Activated T-cell treated with anti-CD3 and anti-CD28 coated beads, Interleukin-2, amount 50 U/mL, for 72 hours (primary cell): ENCODE data around the gene SLC31A2. TPM values are rescaled to one million over a fixed set of nuclear protein-coding genes. Genes with fewer than 3 reads are reported as not detected.

Source experiments
- ATAC-seq, 2 donors: fragments of 150-1000 bp; cut with Tn5 transposase; replicated peaks in 1 of 2; 2 replicates each; pipeline ENCODE4 v1.10.0; 2021; ENCODE audit warnings: moderate library complexity in 2 of 2, mild to moderate bottlenecking in 1 of 2
- DNase-seq, 2 donors: peaks; one replicate each; pipeline ENCODE4 v3.0.0; 2021 to 2022; ENCODE audit warnings: mixed read lengths in 1 of 2
- H3K27ac Mint-ChIP-seq: one replicate; pipeline ENCODE4 v1.8.0; 2022; ENCODE audit warnings: mild to moderate bottlenecking, moderate library complexity, mixed read lengths
- H3K27me3 Mint-ChIP-seq: one replicate; pipeline ENCODE4 v1.8.0; 2022; ENCODE audit warnings: low read depth, mixed read lengths
- H3K36me3 Mint-ChIP-seq, 2 donors: one replicate each; pipeline ENCODE4 v1.8.0; 2022; ENCODE audit warnings: mixed read lengths in 2 of 2, mild to moderate bottlenecking in 1 of 2; ENCODE audit not compliant: insufficient read depth in 2 of 2
- H3K4me1 Mint-ChIP-seq: one replicate; pipeline ENCODE4 v1.8.0; 2022; ENCODE audit warnings: low read depth, mixed read lengths
- H3K4me3 Mint-ChIP-seq, 2 donors: one replicate each; pipeline ENCODE4 v1.8.0; 2022; ENCODE audit warnings: mild to moderate bottlenecking in 2 of 2, mixed read lengths in 2 of 2, moderate library complexity in 2 of 2
- H3K9me3 Mint-ChIP-seq, 2 donors: one replicate each; pipeline ENCODE4 v1.8.0; 2022; ENCODE audit warnings: mixed read lengths in 2 of 2
- total RNA-seq, 2 donors: library from RNA; stranded (reverse); gene quantifications; one replicate each; pipeline ENCODE4 v1.2.3, GENCODE V29; 2022

SLC31A2 gene
- total RNA-seq, 2 donors from 2014 or later, result 3.9 to 4.2 TPM

DNA sequence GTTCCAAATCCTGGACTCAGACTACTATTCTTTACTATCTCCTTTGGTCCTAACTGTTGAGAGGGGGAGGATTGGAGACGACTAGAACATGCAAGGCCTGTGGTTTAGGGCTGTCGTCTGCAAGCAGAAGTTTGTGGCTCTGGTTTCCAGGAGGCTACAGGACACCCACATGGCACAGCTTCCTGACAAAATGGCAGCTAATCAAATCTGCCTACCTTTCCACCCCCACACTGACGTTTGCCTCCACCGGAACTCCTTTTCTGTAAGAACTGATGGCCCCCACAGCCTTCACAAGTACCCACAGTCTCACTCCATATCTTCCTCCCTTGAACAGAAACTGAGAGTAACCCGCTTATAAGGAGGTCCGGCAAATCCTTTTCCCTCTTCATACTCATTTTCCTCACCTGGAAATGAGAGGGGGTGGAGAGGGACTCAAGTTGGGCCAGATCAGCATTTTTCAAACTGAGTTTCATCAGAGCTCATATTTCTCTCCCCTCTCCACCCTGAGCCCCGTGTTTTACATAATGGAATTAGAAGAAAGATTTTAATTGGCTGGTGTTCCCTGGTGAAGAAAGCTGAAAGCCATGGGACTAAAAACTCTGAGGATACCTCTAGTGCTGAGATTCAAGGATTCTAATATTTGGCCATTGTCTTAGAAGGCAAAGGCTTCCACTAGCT lies 5.2 kb downstream of the SLC31A2 start:
- H3K9me3 Mint-ChIP-seq, result no peaks in the 10 kb centered on the region
- peak overlapping the region; percentile 34 to 36 for H3K4me3 Mint-ChIP-seq
- peak; percentile 38 to 43 for DNase-seq
- ATAC-seq, result peak; percentile 24 to 52
- H3K4me1 Mint-ChIP-seq, result peaks cover 41% of the 10 kb centered on the region
- peaks cover 0 to 5% of the 10 kb centered on the region in 2 donors for H3K36me3 Mint-ChIP-seq
- H3K27me3 Mint-ChIP-seq, result peaks cover 7% of the 10 kb centered on the region
- peak overlapping the region; percentile 51 for H3K27ac Mint-ChIP-seq

DNA sequence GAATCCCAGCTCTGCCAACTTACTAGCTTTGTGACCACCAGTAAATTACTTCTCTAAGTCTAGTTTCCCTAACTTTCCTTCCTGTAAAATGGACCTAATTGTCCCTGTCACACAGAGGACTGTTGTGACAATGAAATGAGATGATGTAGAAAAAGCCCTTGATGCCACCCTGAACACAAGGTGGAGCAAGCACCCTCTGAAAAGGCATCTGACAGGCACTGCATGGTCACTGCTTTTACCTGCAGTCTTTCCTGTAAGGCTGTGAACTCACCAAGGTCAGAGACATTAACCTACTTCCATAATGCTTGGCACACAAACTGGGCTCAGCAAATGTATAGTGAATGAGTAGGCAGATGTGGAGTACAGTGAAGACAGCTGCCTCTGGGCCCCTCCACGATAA lies 6.1 kb downstream of the SLC31A2 start:
- ATAC-seq, result no peak
- Mint-ChIP-seq H3K9me3 (no peaks in the 10 kb centered on the region), H3K27ac (peak overlapping the region; percentile 14), H3K36me3 (peaks cover 0 to 5% of the 10 kb centered on the region in 2 donors), H3K27me3 (peaks cover 2% of the 10 kb centered on the region), H3K4me1 (peaks cover 35% of the 10 kb centered on the region), H3K4me3 (no peak overlapping the region)
- no peak for DNase-seq

DNA sequence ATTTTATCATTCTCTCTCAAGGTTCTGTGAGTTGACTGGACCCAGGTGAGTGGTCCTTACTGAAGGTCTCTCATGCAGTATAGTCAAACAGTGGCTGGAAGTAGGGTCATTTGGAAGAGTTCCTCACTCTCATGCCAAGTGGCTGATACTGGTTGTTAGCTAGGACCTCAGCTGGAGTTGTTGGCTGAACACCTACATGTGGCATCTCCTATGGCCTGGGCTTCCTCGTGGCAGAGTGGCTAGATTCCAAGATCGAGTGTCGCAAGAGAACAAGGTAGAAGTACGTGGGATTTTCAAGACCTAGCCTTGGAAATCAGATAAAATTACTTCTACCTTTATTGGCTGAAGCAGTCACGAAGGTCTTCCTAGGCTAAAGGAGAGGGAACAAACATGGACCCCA lies 7.6 kb downstream of the SLC31A2 start:
- Mint-ChIP-seq H3K4me1 (peaks cover 22% of the 10 kb centered on the region), H3K36me3 (peaks cover 0 to 2% of the 10 kb centered on the region in 2 donors), H3K27ac (no peak overlapping the region), H3K4me3 (no peak overlapping the region), H3K27me3 (no peaks in the 10 kb centered on the region), H3K9me3 (no peaks in the 10 kb centered on the region)
- no peak for DNase-seq
- no peak for ATAC-seq

DNA sequence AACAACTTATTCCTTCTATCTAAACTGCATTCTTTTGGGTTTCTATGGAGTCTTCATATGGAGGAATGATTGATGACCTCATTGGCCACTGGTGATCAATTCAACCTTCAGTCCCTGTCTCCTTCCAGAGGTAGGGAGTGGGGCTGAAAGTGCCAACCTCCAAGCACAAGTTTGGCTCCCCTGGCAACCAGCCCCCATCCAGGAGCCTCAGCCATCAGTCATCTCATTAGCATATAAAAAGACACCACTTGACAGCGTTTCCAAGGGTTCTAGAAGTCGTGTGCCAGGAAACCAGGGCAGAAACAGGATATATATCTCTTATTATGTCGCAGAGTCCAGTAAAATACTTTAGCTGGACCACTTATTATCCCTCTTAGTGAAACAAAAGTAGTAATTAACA lies 9.8 kb downstream of the SLC31A2 start:
- Mint-ChIP-seq H3K9me3 (no peaks in the 10 kb centered on the region), H3K36me3 (peaks cover 0 to 4% of the 10 kb centered on the region in 2 donors), H3K27ac (no peak overlapping the region), H3K4me3 (no peak overlapping the region), H3K4me1 (peaks cover 13% of the 10 kb centered on the region), H3K27me3 (no peaks in the 10 kb centered on the region)
- ATAC-seq, result no peak
- no peak for DNase-seq

DNA sequence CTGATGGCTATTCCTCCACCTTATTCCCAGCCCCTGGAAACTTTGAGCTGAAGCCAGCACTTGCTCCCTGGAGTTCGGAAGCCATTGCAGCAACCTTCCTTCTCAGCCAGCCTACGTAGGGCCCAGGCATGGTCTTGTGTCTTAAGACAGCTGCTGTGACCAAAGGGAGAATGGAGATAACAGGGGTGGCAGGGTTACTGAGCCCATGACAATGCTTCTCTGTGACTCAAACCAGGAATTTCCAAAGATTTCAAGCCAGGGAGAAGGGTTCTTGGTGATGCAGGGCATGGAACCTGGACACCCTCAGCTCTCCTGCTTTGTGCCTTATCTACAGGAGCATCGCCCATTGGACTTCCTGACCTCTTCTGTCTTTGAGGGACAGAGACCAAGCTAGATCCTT lies 12.2 kb downstream of the SLC31A2 start:
- peaks cover 0 to 5% of the 10 kb centered on the region in 2 donors for H3K36me3 Mint-ChIP-seq

DNA sequence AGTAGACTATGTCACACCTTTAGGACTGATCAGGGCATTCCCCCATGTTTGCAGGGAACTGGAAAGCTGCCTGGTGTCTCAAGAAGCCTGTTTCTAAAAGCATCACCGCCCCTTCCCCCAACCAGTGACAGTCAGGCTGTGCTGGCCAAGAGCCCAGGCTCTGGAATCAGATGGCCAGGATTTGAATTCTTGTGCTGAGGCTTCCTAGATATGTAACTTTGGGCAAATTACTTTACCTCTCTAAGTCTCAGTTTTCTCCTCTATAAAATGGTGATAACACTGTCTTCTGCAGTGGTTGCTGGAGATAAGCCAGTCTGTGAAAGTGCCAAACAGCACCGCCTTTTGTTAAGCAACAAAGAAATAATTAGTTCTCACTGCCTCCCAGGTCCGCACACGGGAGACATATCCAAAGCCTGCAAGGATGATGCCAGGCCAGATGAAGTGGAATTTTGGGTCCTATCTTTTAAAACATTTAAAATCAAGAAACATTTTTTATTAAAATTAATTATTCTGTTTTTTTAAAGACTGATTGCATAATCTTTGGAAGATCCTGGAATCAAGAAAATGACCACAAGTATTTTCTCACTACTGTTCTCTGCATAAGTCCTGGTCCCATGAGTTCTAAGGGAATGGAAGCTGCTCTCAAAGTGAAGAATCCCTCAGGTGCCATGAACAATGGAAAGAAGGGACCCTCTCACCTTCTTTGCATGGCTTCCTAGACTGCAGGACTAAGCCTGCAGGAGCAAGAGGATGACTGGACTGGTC lies 13.9 kb downstream of the SLC31A2 start:
- Mint-ChIP-seq H3K27ac (no peak overlapping the region), H3K36me3 (peaks cover 3 to 4% of the 10 kb centered on the region in 2 donors), H3K27me3 (no peaks in the 10 kb centered on the region), H3K4me1 (no peaks in the 10 kb centered on the region), H3K4me3 (no peak overlapping the region), H3K9me3 (no peaks in the 10 kb centered on the region)
- no peak for ATAC-seq
- DNase-seq, result no peak

More for the DNA sequence above, 12.2 kb downstream of the SLC31A2 start:
- no peaks in the 10 kb centered on the region for H3K9me3 Mint-ChIP-seq
- H3K27me3 Mint-ChIP-seq, result no peaks in the 10 kb centered on the region
- no peak overlapping the region for H3K27ac Mint-ChIP-seq
- no peak for ATAC-seq
- no peak for DNase-seq
- no peaks in the 10 kb centered on the region for H3K4me1 Mint-ChIP-seq
- no peak overlapping the region for H3K4me3 Mint-ChIP-seq

DNA sequence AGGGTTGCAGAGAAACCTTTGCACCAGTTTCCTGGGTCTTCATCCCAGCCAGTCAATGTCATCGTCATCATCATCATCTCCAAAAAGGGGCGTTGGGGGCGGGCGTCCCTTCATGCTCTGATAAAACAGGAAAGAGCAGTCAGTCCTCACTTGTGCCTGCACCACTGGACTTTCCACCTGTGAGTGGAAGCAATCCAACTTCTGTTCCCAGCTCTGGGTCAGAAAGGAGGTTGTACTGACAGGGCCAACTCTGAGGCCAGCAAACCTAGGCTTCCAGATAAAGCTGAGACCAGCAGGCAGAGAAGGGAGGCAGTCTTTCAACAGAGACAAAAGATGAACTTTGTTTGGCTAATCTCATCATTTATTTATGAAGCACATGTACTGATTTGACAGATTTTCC lies 15.2 kb downstream of the SLC31A2 start:
- H3K27me3 Mint-ChIP-seq, result no peaks in the 10 kb centered on the region
- no peaks in the 10 kb centered on the region for H3K4me1 Mint-ChIP-seq
- H3K36me3 Mint-ChIP-seq, result peaks cover 3 to 12% of the 10 kb centered on the region in 2 donors
- no peak overlapping the region for H3K27ac Mint-ChIP-seq
- H3K9me3 Mint-ChIP-seq, result no peaks in the 10 kb centered on the region
- no peak for DNase-seq
- H3K4me3 Mint-ChIP-seq, result no peak overlapping the region
- ATAC-seq, result no peak

DNA sequence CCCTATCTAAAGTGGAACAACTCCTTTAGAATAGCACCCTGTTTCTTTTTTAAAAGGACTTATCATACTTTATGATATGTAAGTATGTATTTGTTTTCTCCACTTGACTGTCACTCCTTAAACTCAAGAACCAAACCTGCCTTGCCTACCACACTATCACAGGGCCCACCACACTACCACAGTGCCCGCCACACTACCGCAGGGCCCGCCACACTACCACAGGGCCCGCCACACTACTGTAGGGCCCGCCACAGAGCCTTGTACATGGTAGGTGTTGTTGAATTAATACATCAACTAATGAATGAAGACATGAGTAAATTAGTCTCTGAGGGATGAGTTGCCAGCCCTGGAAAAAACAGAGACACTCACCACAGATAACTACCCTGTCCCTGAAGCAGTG lies 18.0 kb downstream of the SLC31A2 start:
- H3K4me3 Mint-ChIP-seq, result no peak overlapping the region
- peaks cover 17 to 33% of the 10 kb centered on the region in 2 donors for H3K36me3 Mint-ChIP-seq
- DNase-seq (no peak), ATAC-seq (no peak)
- peak overlapping the region; percentile 7 for H3K27ac Mint-ChIP-seq
- no peaks in the 10 kb centered on the region for H3K4me1 Mint-ChIP-seq
- peaks cover 2% of the 10 kb centered on the region in 2 donors for H3K9me3 Mint-ChIP-seq
- H3K27me3 Mint-ChIP-seq, result no peaks in the 10 kb centered on the region

DNA sequence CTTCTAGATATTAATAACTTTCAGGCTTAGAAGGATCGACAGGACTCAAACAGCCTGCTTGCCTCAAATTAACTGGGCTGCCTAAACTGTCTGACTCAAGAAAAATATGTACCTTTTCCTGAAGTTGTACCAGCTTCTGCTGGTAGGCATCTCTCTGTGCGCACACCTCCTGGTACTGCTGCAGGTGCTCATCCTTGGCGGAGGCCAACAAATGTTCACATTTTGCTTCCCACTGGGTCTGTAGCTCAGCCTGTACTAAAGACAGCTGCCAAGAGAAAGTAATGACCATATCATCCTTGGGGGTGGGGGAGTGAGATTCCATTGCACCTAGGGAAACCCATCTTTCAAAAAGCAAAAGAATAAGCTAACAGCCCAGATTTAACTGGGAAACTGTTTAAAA lies 22.5 kb downstream of the SLC31A2 start:
- no peak for ATAC-seq
- H3K36me3 Mint-ChIP-seq, result peaks cover 30 to 58% of the 10 kb centered on the region in 2 donors
- DNase-seq, result no peak
- no peak overlapping the region for H3K27ac Mint-ChIP-seq
- no peaks in the 10 kb centered on the region for H3K4me1 Mint-ChIP-seq
- H3K9me3 Mint-ChIP-seq, result peaks cover 2% of the 10 kb centered on the region in 2 donors
- no peaks in the 10 kb centered on the region for H3K27me3 Mint-ChIP-seq
- H3K4me3 Mint-ChIP-seq, result no peak overlapping the region

DNA sequence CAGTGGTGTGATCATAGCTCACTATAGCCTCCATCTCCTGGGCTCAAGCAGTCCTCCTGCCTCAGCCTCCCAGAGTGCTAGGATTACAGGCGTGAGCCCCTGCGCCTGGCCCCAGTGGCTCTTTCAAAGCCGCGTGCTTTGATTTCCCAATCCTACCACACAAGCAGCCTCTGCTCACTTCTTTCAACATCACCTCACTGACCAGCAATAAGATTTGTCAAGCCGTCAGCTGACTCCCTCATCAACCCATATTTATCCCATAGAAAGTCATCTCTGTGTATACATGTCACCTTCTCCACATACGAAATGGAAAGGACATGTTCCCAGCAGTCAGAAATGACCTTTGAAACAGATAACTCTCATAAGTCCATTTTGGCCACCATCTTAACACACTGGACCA lies 26.0 kb downstream of the SLC31A2 start:
- H3K27ac Mint-ChIP-seq, result no peak overlapping the region
- DNase-seq, result no peak
- no peaks in the 10 kb centered on the region for H3K27me3 Mint-ChIP-seq
- peaks cover 32 to 54% of the 10 kb centered on the region in 2 donors for H3K36me3 Mint-ChIP-seq
- peaks cover 2% of the 10 kb centered on the region in 2 donors for H3K9me3 Mint-ChIP-seq
- no peaks in the 10 kb centered on the region for H3K4me1 Mint-ChIP-seq
- no peak for ATAC-seq
- H3K4me3 Mint-ChIP-seq, result no peak overlapping the region

DNA sequence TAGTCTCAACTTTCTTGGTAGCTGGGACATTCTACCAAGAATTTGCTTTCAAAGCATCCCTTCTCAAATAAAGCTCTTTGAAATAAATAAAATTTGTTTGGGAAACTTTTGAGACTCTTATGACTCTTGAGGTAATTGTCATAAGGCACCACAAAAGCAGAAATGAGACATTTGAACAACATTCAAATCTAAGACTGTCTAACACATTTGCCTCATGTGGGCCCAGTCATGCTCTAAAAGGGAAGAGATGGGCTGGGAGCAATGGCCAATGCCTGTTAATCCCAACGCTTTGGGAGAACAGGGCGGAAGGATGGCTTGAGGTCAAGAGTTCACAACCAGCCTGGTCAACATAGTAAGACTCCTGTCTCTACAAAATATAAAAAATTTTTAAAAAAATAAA lies 26.4 kb downstream of the SLC31A2 start:
- Mint-ChIP-seq H3K27me3 (no peaks in the 10 kb centered on the region), H3K36me3 (peaks cover 28 to 51% of the 10 kb centered on the region in 2 donors), H3K4me1 (no peaks in the 10 kb centered on the region), H3K9me3 (peaks cover 2% of the 10 kb centered on the region in 2 donors), H3K27ac (no peak overlapping the region), H3K4me3 (no peak overlapping the region)
- DNase-seq, result no peak
- ATAC-seq, result no peak

DNA sequence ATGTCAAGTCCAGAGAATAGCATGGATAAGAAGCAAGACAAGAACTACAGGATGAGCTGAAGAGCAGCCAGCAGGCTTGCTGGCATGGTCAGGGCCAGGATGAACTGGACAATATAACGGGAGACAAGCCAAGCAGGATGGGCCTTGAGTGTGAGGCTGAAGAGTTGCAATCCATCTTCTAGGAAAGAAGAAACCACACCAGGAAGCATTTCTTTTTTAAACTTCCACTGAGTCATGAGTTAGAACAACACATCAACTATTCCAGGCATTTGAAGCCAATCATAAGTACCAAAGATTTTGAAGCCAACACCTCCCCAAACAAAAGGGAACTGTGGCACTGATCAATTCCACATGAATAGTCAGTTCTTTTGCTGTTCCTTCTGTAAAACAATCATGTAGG lies 27.3 kb downstream of the SLC31A2 start:
- H3K9me3 Mint-ChIP-seq, result no peaks in the 10 kb centered on the region
- H3K36me3 Mint-ChIP-seq, result peaks cover 25 to 48% of the 10 kb centered on the region in 2 donors
- H3K4me1 Mint-ChIP-seq, result no peaks in the 10 kb centered on the region
- no peak for DNase-seq
- H3K27ac Mint-ChIP-seq, result peak overlapping the region; percentile 35
- no peaks in the 10 kb centered on the region for H3K27me3 Mint-ChIP-seq
- no peak for ATAC-seq
- H3K4me3 Mint-ChIP-seq, result no peak overlapping the region

DNA sequence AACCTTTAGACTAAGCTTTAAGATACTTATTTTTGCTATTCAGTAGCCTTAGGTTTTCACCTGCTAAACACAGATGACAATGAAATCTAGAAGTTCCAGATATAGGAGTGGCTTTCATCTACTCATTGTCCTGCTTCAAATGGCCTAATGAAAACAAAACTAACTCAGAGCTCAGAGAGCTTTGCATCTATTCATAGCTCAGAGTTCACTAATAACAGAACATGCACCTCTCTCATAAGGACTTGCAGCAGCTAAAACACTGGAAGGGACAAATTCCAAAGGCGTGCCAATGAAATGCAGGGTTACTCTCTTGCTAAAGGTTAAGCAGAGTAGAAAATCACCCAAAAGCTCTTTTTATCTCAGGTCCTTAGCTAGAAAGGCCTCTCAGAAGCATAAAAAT lies 29.0 kb downstream of the SLC31A2 start:
- H3K27me3 Mint-ChIP-seq, result no peaks in the 10 kb centered on the region
- no peak overlapping the region for H3K27ac Mint-ChIP-seq
- DNase-seq, result no peak
- ATAC-seq, result no peak
- no peaks in the 10 kb centered on the region for H3K9me3 Mint-ChIP-seq
- H3K4me1 Mint-ChIP-seq, result no peaks in the 10 kb centered on the region
- H3K4me3 Mint-ChIP-seq, result no peak overlapping the region
- peaks cover 19 to 42% of the 10 kb centered on the region in 2 donors for H3K36me3 Mint-ChIP-seq
